ENCODE measurements around the gene LRRTM4. TPM values are rescaled to one million over a fixed set of nuclear protein-coding genes. Genes with fewer than 3 reads are reported as not detected.

The LRRTM4 gene
- total and polyA plus RNA-seq, 2 experiments from 2014 or later = 4.5 to 15.4 TPM

- no peak for TF ChIP-seq CTCF (conservative IDR thresholded peaks at IDR 0.05; ENCODE audit: low read depth in 2 of 2)
Measured at GRCh38 chr2:77108915-77109314, 413.3 kb downstream of the LRRTM4 start (continued).

- H3K4me3 ChIP-seq = no peak overlapping the region
- no peaks in the 10 kb centered on the region for H3K9me2 ChIP-seq (ENCODE audit: insufficient read depth)
- H3K27ac Mint-ChIP-seq = no peak overlapping the region
- DNase-seq (ENCODE audit: low spot score) = no peak
- H3K4me2 ChIP-seq = no peak overlapping the region
- H3K36me3 ChIP-seq (ENCODE audit: insufficient read depth) = no peaks in the 10 kb centered on the region
- H3K27me3 Mint-ChIP-seq (ENCODE audit: insufficient read depth, low read depth, poor library complexity) = peaks cover 1% of the 10 kb centered on the region
- peaks cover 5% of the 10 kb centered on the region; the same call in 2 of the 3 replicates for H3K9me3 Mint-ChIP-seq
- peaks cover 37% of the 10 kb centered on the region for H3K4me1 Mint-ChIP-seq
- no peak for ATAC-seq
- no peak overlapping the region for H3K27ac ChIP-seq (ENCODE audit: low read depth)
- no peaks in the 10 kb centered on the region for H4K20me1 ChIP-seq (replicated peaks; ENCODE audit: insufficient read depth)
- no peaks in the 10 kb centered on the region for H3K27me3 ChIP-seq (ENCODE audit: insufficient read depth)
- H3K79me2 ChIP-seq (replicated peaks; ENCODE audit: insufficient read depth) = no peaks in the 10 kb centered on the region
- H2AFZ ChIP-seq = no peak overlapping the region
- 0 out of 2 replicates have a peak, but pooled peaks cover 3% of the 10 kb centered on the region for H3F3A ChIP-seq (replicated peaks; ENCODE audit: low read depth)
- H3K4me1 ChIP-seq (ENCODE audit: insufficient read depth) = peaks cover 7% of the 10 kb centered on the region
- peaks cover 42% of the 10 kb centered on the region; the same call in 2 of the 3 replicates for H3K36me3 Mint-ChIP-seq (ENCODE audit: low read depth)
- H3K4me3 Mint-ChIP-seq = no peak overlapping the region
- no peak for TF ChIP-seq CREB1 (CRISPR knock-in tag; IDR thresholded peaks at IDR 0.05; ENCODE audit: low read depth)
- TF ChIP-seq ZNF331 (CRISPR knock-in tag; IDR thresholded peaks at IDR 0.05; ENCODE audit: low read depth) = no peak
- no peak for TF ChIP-seq ETS1 (IDR thresholded peaks at IDR 0.05)
- TF ChIP-seq ZNF114 (CRISPR knock-in tag; IDR thresholded peaks at IDR 0.05) = no peak
- TF ChIP-seq EZH2 (IDR thresholded peaks at IDR 0.05; ENCODE audit: low read depth, unreplicated experiment) = no peak
- TF ChIP-seq EZH2phosphoT487 (IDR thresholded peaks at IDR 0.05; ENCODE audit: unreplicated experiment) = no peak
- TF ChIP-seq POLR2AphosphoS5 (IDR thresholded peaks at IDR 0.05; ENCODE audit: low read depth) = no peak
- TF ChIP-seq STAT1 (IDR thresholded peaks at IDR 0.05; ENCODE audit: unreplicated experiment) = no peak
- TF ChIP-seq CTCF (conservative IDR thresholded peaks at IDR 0.05; ENCODE audit: low read depth in 2 of 2) = no peak
- TF ChIP-seq REST (IDR thresholded peaks at IDR 0.05; ENCODE audit: unreplicated experiment) = no peak
Measured at GRCh38 chr2:77105008-77105407, 417.2 kb downstream of the LRRTM4 start.
